Measurements from ENCODE around the gene PFKFB4. TPM values are rescaled to one million over a fixed set of nuclear protein-coding genes. Genes with fewer than 3 reads are reported as not detected.

Gene PFKFB4
- total RNA-seq, 1 donor from 2014 or later: 11.5 TPM

GRCh38 chr3:48524970-48525369 is 31.6 kb downstream of the PFKFB4 start:
- peaks cover 9% of the 10 kb centered on the region for H3K4me1 Mint-ChIP-seq (ENCODE audit: unreplicated experiment)
- no peaks in the 10 kb centered on the region for H3K9me3 Mint-ChIP-seq (ENCODE audit: unreplicated experiment)
- peak overlapping the region; percentile 72 for H3K27ac Mint-ChIP-seq (ENCODE audit: unreplicated experiment)
- no peak for TF ChIP-seq CTCF (IDR thresholded peaks at IDR 0.05; ENCODE audit: unreplicated experiment)
- no peak for DNase-seq (ENCODE audit: low spot score)
- H3K36me3 Mint-ChIP-seq (ENCODE audit: low read depth, unreplicated experiment): peaks cover 13% of the 10 kb centered on the region
- H3K27me3 Mint-ChIP-seq (ENCODE audit: unreplicated experiment): peaks cover 4% of the 10 kb centered on the region
- H3K4me3 Mint-ChIP-seq (ENCODE audit: unreplicated experiment): peak overlapping the region; percentile 42

DNA sequence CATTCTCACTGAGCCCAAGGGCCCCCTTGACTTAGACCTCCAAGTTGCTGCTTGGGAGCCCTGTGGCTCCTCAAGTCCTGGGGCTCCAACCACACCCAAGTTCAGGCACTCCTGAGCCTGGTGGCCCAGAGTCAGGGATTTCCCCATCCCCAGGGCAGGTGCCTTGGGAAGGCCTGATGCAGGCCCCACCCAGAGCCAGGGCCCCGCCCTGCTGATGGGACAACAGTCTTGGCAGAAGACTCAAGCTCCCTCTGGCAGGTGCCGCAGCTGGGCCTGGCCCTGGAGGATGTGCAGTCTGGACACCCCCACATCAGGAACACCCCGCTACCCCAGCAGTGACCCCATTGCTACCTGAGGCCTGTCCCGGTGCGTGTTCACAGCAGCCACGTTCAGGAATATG is 35.0 kb downstream of the PFKFB4 start:
- H3K27ac Mint-ChIP-seq (ENCODE audit: unreplicated experiment): no peak overlapping the region
- no peak for DNase-seq (ENCODE audit: low spot score)

DNA sequence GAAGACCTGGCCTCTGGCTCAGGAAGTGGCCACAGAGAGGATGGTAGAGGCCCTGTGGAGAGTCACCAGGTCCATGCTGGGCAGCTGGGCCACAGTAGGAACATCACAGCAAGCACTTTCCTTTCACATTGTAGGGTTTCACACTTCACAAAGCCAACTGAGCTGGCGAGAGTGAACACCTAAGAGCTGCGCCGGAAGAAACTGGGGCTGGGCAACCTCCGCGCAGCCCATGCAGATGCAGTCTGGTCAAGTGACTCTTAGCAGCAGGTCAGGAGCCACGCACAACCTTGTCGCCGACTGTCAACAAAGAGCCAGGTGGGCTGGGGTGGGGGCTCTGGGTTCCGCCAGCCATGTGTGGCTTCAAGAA is 37.3 kb downstream of the PFKFB4 start:
- peaks cover under 1% of the 10 kb centered on the region for H3K36me3 Mint-ChIP-seq (ENCODE audit: low read depth, unreplicated experiment)
- H3K9me3 Mint-ChIP-seq (ENCODE audit: unreplicated experiment): no peaks in the 10 kb centered on the region
- H3K27me3 Mint-ChIP-seq (ENCODE audit: unreplicated experiment): peaks cover 11% of the 10 kb centered on the region
- H3K4me1 Mint-ChIP-seq (ENCODE audit: unreplicated experiment): peaks cover 2% of the 10 kb centered on the region
- no peak for TF ChIP-seq CTCF (IDR thresholded peaks at IDR 0.05; ENCODE audit: unreplicated experiment)
- no peak for DNase-seq (ENCODE audit: low spot score)
- H3K27ac Mint-ChIP-seq (ENCODE audit: unreplicated experiment): no peak overlapping the region
- no peak overlapping the region for H3K4me3 Mint-ChIP-seq (ENCODE audit: unreplicated experiment)

More for the DNA sequence above, 35.0 kb downstream of the PFKFB4 start:
- H3K27me3 Mint-ChIP-seq (ENCODE audit: unreplicated experiment): peaks cover 11% of the 10 kb centered on the region
- H3K4me1 Mint-ChIP-seq (ENCODE audit: unreplicated experiment): peaks cover 9% of the 10 kb centered on the region
- H3K9me3 Mint-ChIP-seq (ENCODE audit: unreplicated experiment): no peaks in the 10 kb centered on the region
- no peak for TF ChIP-seq CTCF (IDR thresholded peaks at IDR 0.05; ENCODE audit: unreplicated experiment)
- H3K36me3 Mint-ChIP-seq (ENCODE audit: low read depth, unreplicated experiment): peaks cover 5% of the 10 kb centered on the region
- H3K4me3 Mint-ChIP-seq (ENCODE audit: unreplicated experiment): no peak overlapping the region

- Mint-ChIP-seq H3K4me1 (ENCODE audit: unreplicated experiment) (no peaks in the 10 kb centered on the region), H3K27me3 (ENCODE audit: unreplicated experiment) (peaks cover 11% of the 10 kb centered on the region), H3K27ac (ENCODE audit: unreplicated experiment) (no peak overlapping the region), H3K36me3 (ENCODE audit: low read depth, unreplicated experiment) (no peaks in the 10 kb centered on the region), H3K4me3 (ENCODE audit: unreplicated experiment) (no peak overlapping the region), H3K9me3 (ENCODE audit: unreplicated experiment) (no peaks in the 10 kb centered on the region)
- no peak for TF ChIP-seq CTCF (IDR thresholded peaks at IDR 0.05; ENCODE audit: unreplicated experiment)
- DNase-seq (ENCODE audit: low spot score): no peak
Observed at GRCh38 chr3:48518638-48519276, 37.8 kb downstream of the PFKFB4 start.

- DNase-seq (ENCODE audit: low spot score): no peak
- no peaks in the 10 kb centered on the region for H3K36me3 Mint-ChIP-seq (ENCODE audit: low read depth, unreplicated experiment)
- H3K27ac Mint-ChIP-seq (ENCODE audit: unreplicated experiment): no peak overlapping the region
- H3K4me1 Mint-ChIP-seq (ENCODE audit: unreplicated experiment): no peaks in the 10 kb centered on the region
- TF ChIP-seq CTCF (IDR thresholded peaks at IDR 0.05; ENCODE audit: unreplicated experiment): no peak
- no peaks in the 10 kb centered on the region for H3K9me3 Mint-ChIP-seq (ENCODE audit: unreplicated experiment)
- H3K4me3 Mint-ChIP-seq (ENCODE audit: unreplicated experiment): no peak overlapping the region
- H3K27me3 Mint-ChIP-seq (ENCODE audit: unreplicated experiment): peaks cover 10% of the 10 kb centered on the region
Observed at GRCh38 chr3:48518069-48518468, 38.5 kb downstream of the PFKFB4 start.
